C4-2B (cell line): ENCODE data around the gene TRPC4AP.

Experiments
- ZFX ChIP-seq: fragments of 450-650 bp; IDR thresholded peaks from 2 replicates; pipeline ENCODE4 v1.6.1; 2017
- TF ChIP-seq, protein P1 (sequence below): fragments of 450-650 bp; conservative IDR thresholded peaks from 2 replicates; pipeline ENCODE4 v1.5.1; 2017; ENCODE audit warnings: mild to moderate bottlenecking

DNA sequence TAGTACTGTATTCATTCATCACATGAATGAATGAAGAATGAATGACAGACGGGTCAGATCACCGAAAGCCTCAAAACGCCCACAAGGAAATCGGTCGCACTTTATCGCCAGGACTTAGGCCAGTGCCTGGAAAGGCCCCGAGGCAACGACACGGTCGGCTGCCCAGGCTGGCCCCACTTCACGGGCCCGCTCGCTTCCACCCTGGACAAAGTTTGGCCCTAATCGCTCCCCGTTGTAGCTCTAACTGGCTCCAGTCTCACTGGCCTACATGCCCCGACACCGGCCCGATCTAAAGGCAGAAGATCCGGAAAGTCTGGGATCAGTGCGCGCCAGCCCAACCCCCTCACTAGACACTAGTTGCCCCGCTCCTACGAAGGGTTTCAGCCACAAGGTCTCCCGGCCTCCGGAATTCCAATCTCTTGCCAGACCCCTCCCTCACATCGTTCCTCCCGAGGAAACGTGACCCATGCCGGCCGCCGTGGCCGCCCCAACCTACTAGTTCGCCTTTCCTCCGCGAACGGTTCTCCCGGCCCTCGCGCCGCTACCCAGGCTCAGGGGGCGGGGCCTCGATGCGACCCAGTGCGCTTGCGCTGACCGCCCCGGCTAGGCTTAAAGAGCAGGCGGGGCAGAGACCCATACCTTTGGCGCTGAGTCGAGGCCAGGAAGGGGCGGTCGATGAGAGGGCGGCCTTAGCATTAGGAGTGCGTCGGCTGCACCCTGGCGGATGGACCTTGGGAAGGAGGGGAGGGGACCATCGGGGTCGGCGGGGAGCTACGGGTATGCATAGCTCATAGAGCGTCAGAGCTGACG is 137.2 kb downstream of the TRPC4AP start, which contains the start of the genes GSS and MYH7B:
- TF ChIP-seq, protein P1, sequence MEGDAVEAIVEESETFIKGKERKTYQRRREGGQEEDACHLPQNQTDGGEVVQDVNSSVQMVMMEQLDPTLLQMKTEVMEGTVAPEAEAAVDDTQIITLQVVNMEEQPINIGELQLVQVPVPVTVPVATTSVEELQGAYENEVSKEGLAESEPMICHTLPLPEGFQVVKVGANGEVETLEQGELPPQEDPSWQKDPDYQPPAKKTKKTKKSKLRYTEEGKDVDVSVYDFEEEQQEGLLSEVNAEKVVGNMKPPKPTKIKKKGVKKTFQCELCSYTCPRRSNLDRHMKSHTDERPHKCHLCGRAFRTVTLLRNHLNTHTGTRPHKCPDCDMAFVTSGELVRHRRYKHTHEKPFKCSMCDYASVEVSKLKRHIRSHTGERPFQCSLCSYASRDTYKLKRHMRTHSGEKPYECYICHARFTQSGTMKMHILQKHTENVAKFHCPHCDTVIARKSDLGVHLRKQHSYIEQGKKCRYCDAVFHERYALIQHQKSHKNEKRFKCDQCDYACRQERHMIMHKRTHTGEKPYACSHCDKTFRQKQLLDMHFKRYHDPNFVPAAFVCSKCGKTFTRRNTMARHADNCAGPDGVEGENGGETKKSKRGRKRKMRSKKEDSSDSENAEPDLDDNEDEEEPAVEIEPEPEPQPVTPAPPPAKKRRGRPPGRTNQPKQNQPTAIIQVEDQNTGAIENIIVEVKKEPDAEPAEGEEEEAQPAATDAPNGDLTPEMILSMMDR, result peak; percentile 71
- peak; percentile 74 for TF ChIP-seq ZFX
